Glomerular endothelial cell (primary cell): ENCODE data around the gene EID2B. TPM values are rescaled to one million over a fixed set of nuclear protein-coding genes. Genes with fewer than 3 reads are reported as not detected.

Experiments
- DNase-seq: peaks from one replicate; pipeline ENCODE4 v3.0.0-alpha.2; 2011; ENCODE audit warnings: low read depth, low spot score; ENCODE audit errors: extremely low read depth
- total RNA-seq: library from RNA; depleted of rRNA; stranded (reverse); fragments of >200 nt; gene quantifications from 2 replicates; pipeline ENCODE4 v1.2.3, GENCODE V29; 2015

EID2B gene
- total RNA-seq, 1 donor from 2014 or later = 1.5 TPM

DNA sequence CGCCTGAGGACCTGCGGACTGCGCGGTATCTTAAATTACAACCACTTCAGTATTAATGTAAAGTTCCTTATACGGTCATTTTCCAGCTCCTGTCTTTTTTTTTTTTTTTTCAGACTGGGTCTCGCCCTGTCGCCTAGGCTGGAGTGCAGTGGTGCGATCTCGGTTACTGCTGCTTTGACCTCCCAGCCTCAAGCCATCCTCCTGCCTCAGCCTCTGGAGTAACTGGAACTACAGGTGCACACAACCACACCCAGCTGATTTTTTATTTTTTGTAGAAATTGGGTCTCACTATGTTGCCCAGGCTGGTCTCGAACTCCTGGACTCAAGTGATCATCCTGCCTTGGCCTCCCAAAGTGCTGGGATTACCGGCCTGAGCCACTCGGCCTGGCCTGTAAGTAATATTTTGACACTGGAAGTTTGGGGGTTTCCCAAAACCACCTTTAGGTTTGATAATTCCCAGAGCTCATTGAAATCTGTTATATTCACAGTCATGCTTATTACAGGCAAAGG, 406 bp upstream of the EID2B start:
- no peak for DNase-seq

DNA sequence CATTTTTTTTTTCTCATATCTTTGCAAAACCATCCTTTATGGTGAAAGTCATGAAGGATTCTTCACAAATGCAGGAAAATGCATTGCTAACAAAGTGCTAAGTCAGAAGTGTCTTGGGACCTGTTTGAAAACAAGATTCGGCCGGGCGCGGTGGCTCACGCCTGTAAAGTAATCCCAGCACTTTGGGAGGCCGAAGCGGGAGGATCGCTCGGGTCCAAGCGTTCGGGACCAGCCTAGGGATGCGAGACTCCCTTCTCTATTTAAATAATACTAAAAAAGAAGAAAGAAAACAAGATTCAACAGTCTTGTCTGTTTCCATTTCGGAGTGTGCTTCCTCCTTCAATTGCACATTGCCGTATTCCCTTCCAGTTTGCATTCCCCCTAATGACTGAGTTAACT, 819 bp downstream of the EID2B start:
- DNase-seq = no peak

GRCh38 chr19:39525205-39525604, 7.4 kb downstream of the EID2B start:
- no peak for DNase-seq

DNA sequence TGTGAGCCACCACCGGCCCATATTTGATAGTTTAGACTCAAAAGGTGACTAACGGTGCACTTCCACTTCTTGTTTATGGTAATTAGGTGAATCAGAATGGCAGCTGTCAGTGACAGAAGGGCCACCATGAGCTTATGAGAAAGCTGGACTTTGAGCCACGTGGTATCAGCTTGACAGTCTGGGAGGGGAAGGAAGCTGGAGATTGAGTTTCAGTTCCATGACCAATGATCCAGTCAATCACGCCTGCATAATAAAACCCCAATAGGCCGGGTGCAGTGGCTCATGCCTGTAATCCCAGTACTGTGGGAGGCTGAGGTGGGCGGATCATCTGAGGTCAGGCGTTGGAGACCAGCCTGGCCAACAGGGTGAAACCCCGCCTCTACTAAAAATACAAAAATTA, 8.2 kb downstream of the EID2B start:
- no peak for DNase-seq

DNA sequence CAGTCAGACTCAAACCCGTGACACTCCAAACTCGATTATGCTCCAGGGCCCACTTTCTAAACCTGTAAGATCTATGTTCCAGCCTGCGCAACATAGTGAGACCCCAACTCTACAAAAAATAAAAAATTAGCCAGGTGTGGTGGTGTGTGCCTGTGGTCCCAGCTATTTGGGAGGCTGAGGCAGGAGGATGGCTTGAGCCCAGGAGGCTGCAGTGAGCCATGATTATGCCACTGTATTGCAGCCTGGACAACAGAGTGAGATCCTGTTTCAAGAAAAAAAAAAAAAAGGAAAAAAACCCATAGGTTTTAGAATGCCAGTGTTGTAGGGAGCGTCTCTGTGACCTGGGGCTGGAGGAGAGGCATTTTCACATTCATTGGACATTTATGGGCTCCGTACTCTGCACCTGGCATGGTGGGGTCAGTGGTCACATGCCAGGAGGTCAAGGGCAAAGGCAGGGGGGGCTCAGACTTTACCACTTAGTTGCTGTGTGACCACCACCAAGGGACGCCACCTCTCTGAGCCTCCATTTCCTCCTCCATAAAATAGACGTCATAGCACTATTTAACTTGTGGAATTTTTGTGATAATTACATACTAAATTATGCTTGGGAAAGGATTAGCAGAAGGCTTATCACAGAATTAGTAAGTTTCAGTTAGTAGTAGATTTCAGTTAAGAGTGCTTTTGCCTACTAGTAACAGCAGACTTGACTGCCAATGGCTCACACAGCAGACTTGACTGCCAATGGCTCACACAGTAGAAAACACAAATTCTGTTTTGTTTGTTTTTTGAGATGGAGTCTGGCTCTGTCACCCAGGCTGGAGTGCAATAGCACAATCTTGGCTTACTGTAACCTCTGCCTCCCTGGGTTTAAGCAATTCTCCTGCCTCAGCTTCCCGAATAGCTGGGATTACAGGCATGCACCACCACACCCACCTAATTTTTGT, 11.8 kb downstream of the EID2B start:
- no peak for DNase-seq

GRCh38 chr19:39518975-39519374, 13.7 kb downstream of the EID2B start:
- DNase-seq = no peak

DNA sequence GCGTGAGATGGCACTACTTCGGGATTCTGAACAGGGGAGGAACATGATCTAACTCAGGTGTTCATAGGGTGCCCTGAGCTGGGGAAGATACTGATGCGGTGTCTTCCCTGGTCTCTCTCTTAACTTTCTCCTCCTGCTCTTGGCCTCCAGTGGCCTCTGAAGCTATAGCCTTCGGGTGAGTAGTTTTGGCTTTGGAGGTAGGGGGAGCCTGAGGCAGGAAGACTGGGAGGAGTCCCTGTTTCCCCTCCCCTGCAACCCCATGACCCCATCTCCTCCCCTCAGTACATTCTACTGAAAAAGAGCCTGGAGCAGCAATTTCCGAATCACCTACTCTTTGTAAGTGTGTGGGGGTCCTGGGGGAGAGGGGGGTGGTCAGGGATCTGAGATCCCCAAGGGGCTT, 14.2 kb downstream of the EID2B start:
- DNase-seq = no peak

DNA sequence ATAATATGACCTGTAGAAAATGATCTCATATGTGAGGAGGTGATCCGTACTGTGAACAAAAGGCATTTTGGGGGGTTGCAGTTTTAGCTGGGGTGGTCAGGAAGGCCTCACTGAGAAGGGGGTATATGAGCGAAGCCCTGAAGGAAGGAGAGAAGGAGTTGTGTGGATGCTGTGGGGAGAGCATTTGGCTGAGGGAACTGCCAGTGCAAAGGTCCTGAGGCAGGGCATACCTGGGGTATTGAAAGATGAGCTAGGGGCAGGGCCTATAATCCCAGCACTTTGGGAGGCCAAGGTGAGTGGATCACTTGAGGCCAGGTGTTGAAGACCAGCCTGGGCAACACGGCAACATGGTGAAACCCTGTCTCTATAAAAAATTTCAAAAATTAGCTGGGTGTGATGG, 15.2 kb downstream of the EID2B start:
- no peak for DNase-seq

DNA sequence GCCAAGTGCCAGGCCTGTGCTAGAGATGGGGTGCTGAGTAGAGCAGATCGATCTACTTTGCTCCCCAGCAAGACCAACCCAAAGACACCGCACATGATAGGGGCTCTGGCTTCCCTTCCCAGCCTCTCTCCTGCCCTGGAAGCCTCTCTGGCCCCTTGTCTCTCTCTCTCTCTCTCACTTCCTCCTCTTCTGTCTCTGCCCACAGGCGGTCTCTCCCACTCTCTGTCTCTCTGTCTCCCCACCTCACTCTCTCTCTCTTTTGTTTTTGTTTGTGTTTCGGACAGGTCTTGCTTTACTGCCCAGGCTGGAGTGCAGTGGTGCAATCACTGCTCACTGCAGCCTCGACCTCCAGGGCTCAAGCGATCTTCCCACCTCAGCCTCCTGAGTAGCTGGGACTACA, 16.4 kb downstream of the EID2B start:
- DNase-seq = no peak

DNA sequence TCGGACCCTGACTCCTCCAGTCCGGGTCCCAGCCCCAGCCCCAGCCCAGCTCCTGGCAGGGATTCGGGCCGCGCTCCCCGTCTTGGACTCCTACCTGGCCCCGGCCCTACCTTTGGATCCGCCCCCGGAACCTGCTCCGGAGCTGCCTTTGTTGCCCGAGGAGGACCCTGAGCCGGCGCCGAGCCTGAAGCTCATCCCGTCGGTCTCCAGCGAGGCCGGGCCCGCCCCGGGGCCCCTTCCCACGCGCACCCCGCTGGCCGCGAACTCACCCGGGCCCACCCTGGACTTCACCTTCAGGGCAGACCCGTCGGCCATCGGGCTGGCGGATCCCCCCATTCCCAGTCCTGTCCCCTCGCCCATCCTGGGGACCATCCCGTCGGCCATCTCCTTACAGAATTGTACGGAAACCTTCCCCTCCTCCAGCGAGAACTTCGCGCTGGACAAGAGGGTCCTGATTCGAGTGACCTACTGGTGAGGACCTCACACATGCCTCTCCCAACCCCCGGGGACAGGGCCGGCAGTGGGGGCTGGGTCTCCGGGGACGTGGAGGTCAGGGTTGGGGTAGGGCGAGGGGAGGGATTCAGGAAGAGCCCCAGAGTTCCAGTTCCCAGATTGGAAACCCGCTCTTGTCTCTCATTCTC, 17.0 kb downstream of the EID2B start:
- DNase-seq = no peak

GRCh38 chr19:39514840-39515550, 17.7 kb downstream of the EID2B start, which contains the start of gene SELENOV:
Gene SELENOV (plus strand): TSS chr19:39515139. CDS start chr19:39515213, 74 bp downstream.
- no peak for DNase-seq

DNA sequence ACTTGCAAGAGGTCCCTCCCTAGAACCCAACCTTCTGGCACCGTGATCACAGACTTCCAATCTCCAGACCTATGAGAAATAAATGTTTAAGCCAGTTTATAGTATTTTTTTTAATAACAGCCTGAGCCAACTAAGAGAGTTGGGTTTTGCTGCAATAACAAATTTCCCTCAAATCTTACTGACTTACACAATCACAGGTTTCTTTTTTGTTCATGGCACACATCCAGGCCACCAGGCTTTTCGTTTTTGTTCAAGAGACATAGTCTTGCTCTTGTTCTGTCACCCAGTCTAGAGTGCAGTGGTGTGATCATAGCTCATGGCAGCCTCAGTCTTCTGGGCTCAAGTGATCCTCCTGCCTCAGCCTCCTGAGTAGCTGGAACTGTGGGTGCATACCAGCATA, 19.7 kb downstream of the EID2B start:
- DNase-seq = no peak

GRCh38 chr19:39509233-39509632, 23.4 kb downstream of the EID2B start:
- DNase-seq = no peak

- no peak for DNase-seq
These were observed 24.0 kb downstream of the EID2B start for GRCh38 chr19:39508629-39509028.

GRCh38 chr19:39507715-39508364, 24.8 kb downstream of the EID2B start:
- no peak for DNase-seq

DNA sequence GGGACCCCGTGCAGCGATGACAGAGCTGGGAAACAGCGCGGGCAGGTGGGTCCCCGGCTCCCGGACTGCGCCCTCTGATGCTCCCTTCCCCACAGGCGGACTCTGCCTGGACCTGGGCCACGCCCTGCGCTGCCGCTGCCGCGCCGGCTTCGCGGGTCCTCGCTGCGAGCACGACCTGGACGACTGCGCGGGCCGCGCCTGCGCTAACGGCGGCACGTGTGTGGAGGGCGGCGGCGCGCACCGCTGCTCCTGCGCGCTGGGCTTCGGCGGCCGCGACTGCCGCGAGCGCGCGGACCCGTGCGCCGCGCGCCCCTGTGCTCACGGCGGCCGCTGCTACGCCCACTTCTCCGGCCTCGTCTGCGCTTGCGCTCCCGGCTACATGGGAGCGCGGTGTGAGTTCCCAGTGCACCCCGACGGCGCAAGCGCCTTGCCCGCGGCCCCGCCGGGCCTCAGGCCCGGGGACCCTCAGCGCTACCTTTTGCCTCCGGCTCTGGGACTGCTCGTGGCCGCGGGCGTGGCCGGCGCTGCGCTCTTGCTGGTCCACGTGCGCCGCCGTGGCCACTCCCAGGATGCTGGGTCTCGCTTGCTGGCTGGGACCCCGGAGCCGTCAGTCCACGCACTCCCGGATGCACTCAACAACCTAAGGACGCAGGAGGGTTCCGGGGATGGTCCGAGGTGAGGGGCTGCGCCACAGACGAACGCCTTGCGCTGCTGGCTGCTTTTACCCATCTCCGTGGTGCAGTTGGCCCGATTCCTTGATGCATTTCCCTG, 25.5 kb downstream of the EID2B start:
- no peak for DNase-seq

GRCh38 chr19:39506598-39506943, 26.1 kb downstream of the EID2B start:
- no peak for DNase-seq

GRCh38 chr19:39502640-39503417, 29.8 kb downstream of the EID2B start:
- DNase-seq = no peak

DNA sequence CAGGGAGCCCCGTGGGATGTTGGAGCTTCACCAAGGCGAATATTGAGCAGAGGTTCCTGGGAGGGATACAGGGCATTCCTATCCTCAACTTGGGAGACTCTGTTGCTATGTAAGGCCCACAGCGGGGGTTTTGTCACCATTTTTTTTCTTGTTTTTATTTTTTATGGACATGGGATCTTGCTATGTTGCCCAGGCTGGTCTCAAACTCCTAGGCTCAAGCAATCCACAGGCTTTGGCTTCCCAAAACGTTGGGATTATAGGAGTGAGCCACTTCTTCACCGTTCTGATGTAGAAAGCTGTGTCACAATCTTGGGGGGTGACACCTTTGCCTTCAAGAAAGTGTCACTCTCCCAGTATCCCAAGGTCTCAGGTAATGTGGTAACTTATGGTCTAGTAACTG, 31.3 kb downstream of the EID2B start:
- no peak for DNase-seq
